NT2/D1 (cell line): ENCODE results near the gene FER1L5.
"Not testable (repeated sequence)": the region's sequence is repeated elsewhere in the genome, so short reads cannot be mapped to it uniquely, and the experiment has no call there.

Source experiments
- SUZ12 ChIP-seq: IDR thresholded peaks from 2 replicates; pipeline ENCODE4 v1.6.1; 2011; ENCODE audit not compliant: insufficient read length, insufficient read depth; ENCODE audit errors: extremely low read depth
- YY1 ChIP-seq: IDR thresholded peaks from 2 replicates; pipeline ENCODE4 v1.6.1; 2011; ENCODE audit not compliant: insufficient read length, insufficient read depth

- not testable (repeated sequence) for TF ChIP-seq YY1, SUZ12
Measured at GRCh38 chr2:96654791-96655190, 12.2 kb downstream of the FER1L5 start.
